Measurements from ENCODE around the gene AHDC1. TPM values are rescaled to one million over a fixed set of nuclear protein-coding genes. Genes with fewer than 3 reads are reported as not detected.

Gene AHDC1
- total and polyA plus RNA-seq, 2 of the 13 experiments (the other 11 are each of a cell fraction or from before 2014, with no cell fraction given), result 1.0 to 2.7 TPM

GRCh38 chr1:27572019-27572678 lies 31.8 kb downstream of the AHDC1 start (continued):
- TF ChIP-seq HDAC2 (CRISPR knock-in tag; IDR thresholded peaks at IDR 0.05), result no peak
- TF ChIP-seq, protein P1, sequence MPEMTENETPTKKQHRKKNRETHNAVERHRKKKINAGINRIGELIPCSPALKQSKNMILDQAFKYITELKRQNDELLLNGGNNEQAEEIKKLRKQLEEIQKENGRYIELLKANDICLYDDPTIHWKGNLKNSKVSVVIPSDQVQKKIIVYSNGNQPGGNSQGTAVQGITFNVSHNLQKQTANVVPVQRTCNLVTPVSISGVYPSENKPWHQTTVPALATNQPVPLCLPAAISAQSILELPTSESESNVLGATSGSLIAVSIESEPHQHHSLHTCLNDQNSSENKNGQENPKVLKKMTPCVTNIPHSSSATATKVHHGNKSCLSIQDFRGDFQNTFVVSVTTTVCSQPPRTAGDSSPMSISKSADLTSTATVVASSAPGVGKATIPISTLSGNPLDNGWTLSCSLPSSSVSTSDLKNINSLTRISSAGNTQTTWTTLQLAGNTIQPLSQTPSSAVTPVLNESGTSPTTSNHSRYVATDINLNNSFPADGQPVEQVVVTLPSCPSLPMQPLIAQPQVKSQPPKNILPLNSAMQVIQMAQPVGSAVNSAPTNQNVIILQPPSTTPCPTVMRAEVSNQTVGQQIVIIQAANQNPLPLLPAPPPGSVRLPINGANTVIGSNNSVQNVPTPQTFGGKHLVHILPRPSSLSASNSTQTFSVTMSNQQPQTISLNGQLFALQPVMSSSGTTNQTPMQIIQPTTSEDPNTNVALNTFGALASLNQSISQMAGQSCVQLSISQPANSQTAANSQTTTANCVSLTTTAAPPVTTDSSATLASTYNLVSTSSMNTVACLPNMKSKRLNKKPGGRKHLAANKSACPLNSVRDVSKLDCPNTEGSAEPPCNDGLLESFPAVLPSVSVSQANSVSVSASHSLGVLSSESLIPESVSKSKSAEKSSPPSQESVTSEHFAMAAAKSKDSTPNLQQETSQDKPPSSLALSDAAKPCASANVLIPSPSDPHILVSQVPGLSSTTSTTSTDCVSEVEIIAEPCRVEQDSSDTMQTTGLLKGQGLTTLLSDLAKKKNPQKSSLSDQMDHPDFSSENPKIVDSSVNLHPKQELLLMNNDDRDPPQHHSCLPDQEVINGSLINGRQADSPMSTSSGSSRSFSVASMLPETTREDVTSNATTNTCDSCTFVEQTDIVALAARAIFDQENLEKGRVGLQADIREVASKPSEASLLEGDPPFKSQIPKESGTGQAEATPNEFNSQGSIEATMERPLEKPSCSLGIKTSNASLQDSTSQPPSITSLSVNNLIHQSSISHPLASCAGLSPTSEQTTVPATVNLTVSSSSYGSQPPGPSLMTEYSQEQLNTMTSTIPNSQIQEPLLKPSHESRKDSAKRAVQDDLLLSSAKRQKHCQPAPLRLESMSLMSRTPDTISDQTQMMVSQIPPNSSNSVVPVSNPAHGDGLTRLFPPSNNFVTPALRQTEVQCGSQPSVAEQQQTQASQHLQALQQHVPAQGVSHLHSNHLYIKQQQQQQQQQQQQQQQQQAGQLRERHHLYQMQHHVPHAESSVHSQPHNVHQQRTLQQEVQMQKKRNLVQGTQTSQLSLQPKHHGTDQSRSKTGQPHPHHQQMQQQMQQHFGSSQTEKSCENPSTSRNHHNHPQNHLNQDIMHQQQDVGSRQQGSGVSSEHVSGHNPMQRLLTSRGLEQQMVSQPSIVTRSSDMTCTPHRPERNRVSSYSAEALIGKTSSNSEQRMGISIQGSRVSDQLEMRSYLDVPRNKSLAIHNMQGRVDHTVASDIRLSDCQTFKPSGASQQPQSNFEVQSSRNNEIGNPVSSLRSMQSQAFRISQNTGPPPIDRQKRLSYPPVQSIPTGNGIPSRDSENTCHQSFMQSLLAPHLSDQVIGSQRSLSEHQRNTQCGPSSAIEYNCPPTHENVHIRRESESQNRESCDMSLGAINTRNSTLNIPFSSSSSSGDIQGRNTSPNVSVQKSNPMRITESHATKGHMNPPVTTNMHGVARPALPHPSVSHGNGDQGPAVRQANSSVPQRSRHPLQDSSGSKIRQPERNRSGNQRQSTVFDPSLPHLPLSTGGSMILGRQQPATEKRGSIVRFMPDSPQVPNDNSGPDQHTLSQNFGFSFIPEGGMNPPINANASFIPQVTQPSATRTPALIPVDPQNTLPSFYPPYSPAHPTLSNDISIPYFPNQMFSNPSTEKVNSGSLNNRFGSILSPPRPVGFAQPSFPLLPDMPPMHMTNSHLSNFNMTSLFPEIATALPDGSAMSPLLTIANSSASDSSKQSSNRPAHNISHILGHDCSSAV (CRISPR knock-in tag; IDR thresholded peaks at IDR 0.05; ENCODE audit: borderline replicate concordance), result no peak
- peak; percentile 34; the same call in 1 of the 2 replicates for TF ChIP-seq NR2F2 (IDR thresholded peaks at IDR 0.05; ENCODE audit: borderline replicate concordance, low read depth)
- no peak for TF ChIP-seq SRSF4 (IDR thresholded peaks at IDR 0.05; ENCODE audit: low read depth, low read length, poor library complexity, severe bottlenecking)
- TF ChIP-seq GTF2F1 (IDR thresholded peaks at IDR 0.05; ENCODE audit: low read length), result no peak
- TF ChIP-seq HOXD1 (CRISPR knock-in tag; IDR thresholded peaks at IDR 0.05), result no peak
- TF ChIP-seq ZSCAN20 (CRISPR knock-in tag; IDR thresholded peaks at IDR 0.05; ENCODE audit: borderline replicate concordance), result no peak
- TF ChIP-seq HNF4A (CRISPR knock-in tag; IDR thresholded peaks at IDR 0.05), result 0 out of 2 replicates have a peak, but pooled peaks have one; percentile 10
- TF ChIP-seq ZFP36 (IDR thresholded peaks at IDR 0.05; ENCODE audit: borderline replicate concordance, low read depth, low read length, partially characterized antibody), result no peak
- TF ChIP-seq GABPB1 (CRISPR knock-in tag; IDR thresholded peaks at IDR 0.05), result no peak
- no peak for TF ChIP-seq MEIS2 (CRISPR knock-in tag; IDR thresholded peaks at IDR 0.05)
- TF ChIP-seq ZNF136 (CRISPR knock-in tag; IDR thresholded peaks at IDR 0.05; ENCODE audit: low read depth), result no peak
- TF ChIP-seq ZNF44 (CRISPR knock-in tag; IDR thresholded peaks at IDR 0.05), result no peak
- TF ChIP-seq REST (IDR thresholded peaks at IDR 0.05; ENCODE audit: borderline replicate concordance in 1 of 2, low read depth in 1 of 2, low read length in 2 of 2), result no peak
- TF ChIP-seq ZNF652 (CRISPR knock-in tag; IDR thresholded peaks at IDR 0.05; ENCODE audit: borderline replicate concordance, low read depth), result peak; percentile 94
- TF ChIP-seq SUZ12 (IDR thresholded peaks at IDR 0.05; ENCODE audit: low read depth, low read length), result no peak
- TF ChIP-seq CHD2 (IDR thresholded peaks at IDR 0.05; ENCODE audit: low read depth, low read length), result no peak
- TF ChIP-seq NR2C2 (CRISPR knock-in tag; IDR thresholded peaks at IDR 0.05; ENCODE audit: borderline replicate concordance), result 0 out of 2 replicates have a peak, but pooled peaks have one; percentile 13
- TF ChIP-seq JDP2 (CRISPR knock-in tag; IDR thresholded peaks at IDR 0.05; ENCODE audit: borderline replicate concordance), result no peak

Measured in HepG2 (cell line).